HS-27A (cell line): ENCODE measurements around the gene NAPEPLD.
"Not testable (repeated sequence)": the region's sequence is repeated elsewhere in the genome, so short reads cannot be mapped to it uniquely, and the experiment has no call there.

Experiments used
- DNase-seq: peaks from one replicate; pipeline ENCODE4 v3.0.0-alpha.2; 2012; ENCODE audit warnings: low read depth, missing footprints

NAPEPLD gene

GRCh38 chr7:103113164-103113563 is 35.7 kb downstream of the NAPEPLD start:
- peak; percentile 59 for DNase-seq

- not testable (repeated sequence) for DNase-seq
Observed at GRCh38 chr7:103106703-103107070, 42.2 kb downstream of the NAPEPLD start.

GRCh38 chr7:103106005-103106702 is 42.7 kb downstream of the NAPEPLD start:
- no peak for DNase-seq

GRCh38 chr7:103101543-103101942 is 47.4 kb downstream of the NAPEPLD start:
- no peak for DNase-seq

GRCh38 chr7:103100348-103100747 is 48.6 kb downstream of the NAPEPLD start:
- no peak for DNase-seq

GRCh38 chr7:103097041-103097440 is 51.9 kb downstream of the NAPEPLD start:
- DNase-seq = no peak

GRCh38 chr7:103095558-103095957 is 53.3 kb downstream of the NAPEPLD start:
- DNase-seq = not testable (repeated sequence)

GRCh38 chr7:103094102-103094501 is 54.8 kb downstream of the NAPEPLD start:
- no peak for DNase-seq

- DNase-seq = no peak
Observed at GRCh38 chr7:103093429-103093828, 55.5 kb downstream of the NAPEPLD start.

- DNase-seq = not testable (repeated sequence)
Observed at GRCh38 chr7:103092321-103092720, 56.6 kb downstream of the NAPEPLD start.

- no peak for DNase-seq
Observed at GRCh38 chr7:103083210-103083609, 65.7 kb downstream of the NAPEPLD start.

- DNase-seq = no peak
Observed at GRCh38 chr7:103082497-103082896, 66.4 kb downstream of the NAPEPLD start.

GRCh38 chr7:103080923-103081322 is 68.0 kb downstream of the NAPEPLD start:
- DNase-seq = no peak

- no peak for DNase-seq
Observed at GRCh38 chr7:103079836-103080235, 69.1 kb downstream of the NAPEPLD start.

- not testable (repeated sequence) for DNase-seq
Observed at GRCh38 chr7:103078226-103078625, 70.7 kb downstream of the NAPEPLD start.

- no peak for DNase-seq
Observed at GRCh38 chr7:103077318-103077717, 71.6 kb downstream of the NAPEPLD start.

- DNase-seq = no peak
Observed at GRCh38 chr7:103076764-103077163, 72.1 kb downstream of the NAPEPLD start.

- DNase-seq = no peak
Observed at GRCh38 chr7:103075337-103075918, 73.5 kb downstream of the NAPEPLD start.

GRCh38 chr7:103074519-103075336 is 74.2 kb downstream of the NAPEPLD start, which contains the start of the genes ARMC10 and FBXL13:
Gene ARMC10 (plus strand): TSS chr7:103075140. CDS start chr7:103075273, 133 bp downstream.
Gene FBXL13 (minus strand): TSS chr7:103074796.
- DNase-seq = peak; percentile 56

GRCh38 chr7:103073989-103074518 is 74.8 kb downstream of the NAPEPLD start:
- no peak for DNase-seq

GRCh38 chr7:103071000-103071399 is 77.9 kb downstream of the NAPEPLD start:
- no peak for DNase-seq
